Activated gamma-delta T cell (primary cell): ENCODE measurements around the gene RPS6KA2.

Experiments
- DNase-seq: peaks from one replicate; lab custom pipeline; 2025; lab: John Stamatoyannopoulos, UW

Gene RPS6KA2

DNA sequence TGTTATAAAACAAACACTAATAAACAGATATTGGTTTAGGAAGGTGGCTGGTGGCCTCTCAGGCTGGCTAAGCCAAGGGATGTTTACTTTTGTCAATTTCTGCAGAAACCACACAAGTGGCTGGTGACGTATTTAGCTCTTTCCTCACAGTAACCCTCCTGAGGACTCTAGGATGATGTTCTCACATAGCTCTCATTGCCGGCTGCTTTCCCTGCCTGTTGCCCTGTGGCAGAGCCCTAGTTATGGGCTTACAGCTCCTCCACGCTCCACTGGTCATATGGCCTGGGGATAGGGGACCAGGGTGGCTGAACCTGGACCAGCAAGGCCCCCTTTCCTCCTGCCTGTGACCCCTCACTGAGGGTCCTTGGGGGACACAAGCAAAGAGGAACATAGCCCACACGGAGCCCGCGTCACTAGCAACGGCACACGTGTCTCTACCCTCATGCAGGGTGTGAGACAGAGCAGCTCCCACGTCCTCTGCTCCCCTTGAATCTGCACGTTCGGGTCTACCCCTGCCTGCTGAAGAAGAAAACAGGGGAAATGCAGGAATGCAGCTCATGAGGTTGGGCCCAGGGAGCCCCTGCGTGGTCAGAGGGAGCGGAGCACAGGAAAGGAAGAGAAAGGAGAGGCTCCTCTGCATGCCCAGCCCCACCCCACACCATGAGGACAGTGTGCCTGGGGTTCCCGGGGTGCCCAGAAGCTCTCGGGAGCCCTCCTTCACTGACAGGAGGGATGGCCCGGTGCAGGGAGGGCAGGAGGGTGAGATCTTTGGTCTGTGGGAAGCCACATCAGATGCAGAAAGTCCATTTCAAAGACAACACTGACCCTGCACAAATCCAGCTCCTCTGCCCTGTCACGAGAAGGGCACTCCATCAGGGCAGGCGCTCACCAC lies 54.4 kb downstream of the RPS6KA2 start:
- no peak for DNase-seq

DNA sequence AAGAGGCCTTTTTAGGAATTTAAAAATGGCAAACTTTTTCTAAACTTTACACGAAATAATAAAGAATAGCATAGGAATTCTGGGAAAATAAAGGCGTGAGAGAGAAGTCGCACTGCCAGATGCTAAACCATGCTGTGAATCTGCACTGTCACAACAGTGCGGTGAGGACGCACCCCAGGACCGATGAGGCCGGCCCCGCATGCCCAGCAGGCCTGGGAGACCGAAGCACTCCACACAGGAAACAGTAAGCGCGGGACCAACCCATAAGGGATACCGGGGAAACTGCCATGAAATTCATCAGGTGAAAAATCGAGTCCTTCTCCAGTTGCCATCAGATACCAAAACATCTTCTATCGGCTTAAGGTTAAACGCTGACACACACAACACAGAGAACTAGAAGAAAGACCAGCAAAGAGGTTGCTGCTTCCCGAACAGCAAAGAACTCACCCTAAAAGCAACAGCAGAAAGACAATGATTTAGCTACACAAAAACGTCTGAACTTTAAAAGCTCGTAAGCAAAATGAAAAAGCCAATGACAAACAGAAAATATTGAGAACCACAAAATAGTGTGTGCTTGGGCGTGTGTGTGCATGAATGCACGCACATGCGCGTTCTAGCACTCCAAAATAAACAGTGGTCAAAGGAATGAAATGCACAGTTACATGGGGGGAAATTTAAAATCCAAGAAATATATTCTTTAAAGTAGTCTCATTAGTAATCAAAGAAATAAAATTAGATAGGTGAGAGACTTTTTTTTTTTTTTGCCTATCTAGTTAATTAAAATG lies 55.9 kb downstream of the RPS6KA2 start:
- DNase-seq: no peak

DNA sequence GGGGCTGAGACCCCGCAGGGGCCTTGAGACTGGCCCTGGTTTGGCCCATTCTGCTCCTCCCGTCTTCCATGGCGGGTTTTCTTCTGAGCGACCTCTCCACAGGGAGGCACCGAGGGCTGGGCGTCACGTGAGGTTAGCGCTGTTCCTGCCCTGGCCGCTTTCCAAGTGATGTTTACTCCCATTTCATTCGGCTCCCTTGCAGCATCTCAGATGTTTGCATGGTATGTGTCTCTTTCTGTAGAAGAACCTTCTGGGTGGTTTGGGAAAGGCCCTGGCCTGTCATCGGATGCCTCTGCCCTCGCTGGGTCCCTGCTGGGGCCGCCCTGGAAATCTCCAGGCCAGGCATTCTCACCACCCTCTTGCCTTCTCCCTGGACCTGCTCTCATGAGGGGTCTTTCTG lies 57.8 kb downstream of the RPS6KA2 start:
- no peak for DNase-seq

DNA sequence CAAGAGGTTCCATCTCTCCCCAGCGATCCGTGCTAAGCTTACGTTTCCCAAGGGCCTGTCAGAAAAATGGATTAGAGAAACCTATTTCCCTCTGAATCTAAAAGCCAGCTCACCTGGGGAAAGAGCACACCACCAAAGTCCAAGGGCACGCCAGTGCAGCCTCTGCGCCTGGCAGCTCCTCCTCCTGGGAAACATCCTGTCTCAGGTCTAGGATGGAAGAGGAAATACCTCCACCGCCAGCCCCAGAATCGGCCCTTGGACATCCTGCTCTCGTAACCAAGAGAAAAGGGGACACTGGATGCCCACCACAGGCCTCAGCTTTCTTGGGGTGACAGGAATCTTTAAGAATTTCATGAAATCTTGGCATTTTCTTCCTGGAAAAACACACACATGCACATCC lies 59.2 kb downstream of the RPS6KA2 start:
- DNase-seq: no peak

- DNase-seq: no peak
Observed at GRCh38 chr6:166567107-166567506, 59.9 kb downstream of the RPS6KA2 start.

DNA sequence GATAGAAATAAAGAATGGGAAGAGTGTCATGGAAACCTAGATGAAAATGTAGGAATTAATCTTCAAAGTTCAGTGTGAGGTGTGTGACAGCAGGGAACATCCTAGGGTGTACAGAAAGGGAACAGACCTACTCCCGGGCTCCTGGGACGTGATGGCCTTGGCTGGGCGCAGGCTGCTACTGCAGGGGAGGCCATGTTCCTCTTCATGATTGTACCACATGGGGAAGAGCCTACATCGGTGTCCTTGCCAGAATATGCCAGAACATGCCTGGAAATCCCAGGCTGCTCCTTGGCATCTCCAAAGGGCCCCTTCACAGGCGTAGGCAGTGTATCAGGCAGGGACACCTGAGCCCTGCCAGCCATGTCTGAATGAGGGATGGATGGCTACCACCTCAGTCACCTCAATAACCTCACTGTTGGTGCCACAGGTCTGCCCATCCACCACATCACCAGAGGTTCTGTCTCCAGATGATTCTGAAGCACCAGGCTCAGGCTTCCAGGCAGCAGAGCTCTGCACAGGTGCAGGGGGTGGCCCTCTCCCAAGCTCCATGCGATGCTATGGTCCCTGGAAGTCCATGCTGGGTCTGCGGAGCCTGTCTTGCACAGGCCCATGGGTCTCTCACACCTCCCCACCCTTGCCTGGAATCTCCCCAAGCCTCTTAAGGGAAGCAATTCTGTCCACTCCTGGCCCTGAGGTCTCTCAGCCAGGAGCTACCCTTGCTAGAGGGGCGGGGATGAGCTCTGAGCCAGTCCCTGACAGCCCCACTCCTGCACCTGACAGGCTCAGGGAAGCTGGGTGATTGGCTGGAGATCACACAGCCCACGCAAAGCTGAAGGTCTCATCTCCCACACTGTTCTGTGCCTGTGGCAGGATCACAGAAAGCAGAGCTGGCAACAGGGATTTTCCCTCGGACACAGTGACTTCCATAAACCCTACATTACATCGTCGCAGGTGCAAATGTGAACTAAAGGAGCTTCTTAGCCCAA lies 60.7 kb downstream of the RPS6KA2 start:
- DNase-seq: no peak

DNA sequence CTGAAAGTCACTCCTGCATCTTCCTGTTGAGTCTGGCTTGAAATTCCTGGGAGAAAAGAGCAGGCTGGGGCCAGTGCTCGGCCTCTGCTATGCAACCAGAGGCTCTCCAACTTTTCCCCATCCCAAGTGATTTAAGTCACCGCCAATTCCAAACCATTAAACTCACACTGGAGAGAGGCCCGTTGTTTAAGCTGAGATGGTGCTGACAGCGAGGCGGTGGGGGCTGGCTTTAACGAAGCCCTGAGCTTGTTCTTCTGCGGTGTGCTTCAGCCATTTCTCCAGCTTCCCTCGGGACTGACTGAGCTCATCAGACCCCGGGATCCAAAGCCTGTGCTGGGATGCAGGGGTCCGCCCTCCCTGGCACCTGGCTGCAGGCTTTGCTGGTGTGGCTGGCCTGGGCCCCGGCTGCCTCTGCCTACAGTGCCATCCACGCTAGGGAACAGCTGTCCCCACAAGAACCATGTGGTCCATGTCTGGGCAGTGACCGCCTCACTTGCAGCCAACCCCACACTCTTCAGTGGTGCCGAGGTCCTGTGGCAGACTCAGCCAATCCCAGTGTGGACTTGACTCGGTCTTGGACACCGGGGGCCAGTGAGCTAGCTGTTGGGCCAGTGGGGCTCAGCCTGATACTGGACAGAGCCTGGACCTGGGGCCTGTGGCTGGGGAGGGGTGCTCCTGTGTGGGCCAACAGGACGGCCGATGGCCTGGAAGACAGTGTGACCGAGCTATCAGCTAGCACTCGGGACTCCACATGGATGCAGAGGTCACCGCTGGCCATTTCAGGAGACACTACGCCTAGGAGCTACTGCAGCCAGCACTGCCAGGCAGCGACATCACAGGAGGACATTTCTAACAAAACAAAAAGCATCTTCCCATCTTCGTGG lies 61.7 kb downstream of the RPS6KA2 start:
- no peak for DNase-seq

DNA sequence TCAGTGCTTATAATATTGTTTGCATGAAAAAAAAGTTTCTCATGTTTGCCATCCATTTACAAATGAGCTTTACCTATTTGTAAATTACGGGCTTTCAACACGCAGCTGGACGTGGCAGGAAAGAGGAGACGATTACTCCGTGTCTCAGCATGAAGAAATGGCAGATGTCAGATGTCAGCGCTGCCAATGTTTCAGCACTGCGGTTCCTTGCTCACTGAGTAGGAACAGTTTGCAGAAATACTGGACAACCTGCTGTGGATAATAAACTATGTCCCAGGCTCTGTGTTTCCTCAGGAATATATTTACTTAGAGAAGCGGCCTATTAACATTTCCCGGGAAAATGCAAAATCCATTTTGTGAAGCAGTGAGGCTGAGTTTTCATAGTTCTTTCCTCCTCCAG lies 63.2 kb downstream of the RPS6KA2 start:
- DNase-seq: no peak

- DNase-seq: no peak
Observed at GRCh38 chr6:166563200-166563599, 63.9 kb downstream of the RPS6KA2 start.

- DNase-seq: no peak
Observed at GRCh38 chr6:166562726-166563125, 64.3 kb downstream of the RPS6KA2 start.

GRCh38 chr6:166561771-166562359 lies 65.2 kb downstream of the RPS6KA2 start:
- DNase-seq: no peak

DNA sequence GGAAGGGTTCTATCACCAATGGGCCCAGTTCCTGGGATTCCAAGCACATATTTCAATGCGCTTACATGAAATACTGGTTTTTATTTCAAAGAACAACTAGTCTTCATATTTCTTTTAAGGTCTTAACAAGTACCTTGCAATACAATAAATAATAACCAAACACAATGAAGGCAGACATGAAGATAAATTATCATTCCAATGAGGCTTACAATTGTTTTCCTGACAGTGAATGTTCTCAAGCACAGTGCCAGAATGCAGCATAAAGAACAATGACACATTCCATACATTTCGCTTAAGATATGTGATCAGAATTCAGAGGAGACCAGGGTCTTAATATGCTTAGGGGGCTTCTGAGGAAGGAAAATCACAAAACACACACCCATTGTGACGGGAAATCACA lies 66.8 kb downstream of the RPS6KA2 start:
- DNase-seq: no peak

GRCh38 chr6:166559662-166560061 lies 67.4 kb downstream of the RPS6KA2 start:
- DNase-seq: no peak

- DNase-seq: no peak
Observed at GRCh38 chr6:166559211-166559610, 67.8 kb downstream of the RPS6KA2 start.

DNA sequence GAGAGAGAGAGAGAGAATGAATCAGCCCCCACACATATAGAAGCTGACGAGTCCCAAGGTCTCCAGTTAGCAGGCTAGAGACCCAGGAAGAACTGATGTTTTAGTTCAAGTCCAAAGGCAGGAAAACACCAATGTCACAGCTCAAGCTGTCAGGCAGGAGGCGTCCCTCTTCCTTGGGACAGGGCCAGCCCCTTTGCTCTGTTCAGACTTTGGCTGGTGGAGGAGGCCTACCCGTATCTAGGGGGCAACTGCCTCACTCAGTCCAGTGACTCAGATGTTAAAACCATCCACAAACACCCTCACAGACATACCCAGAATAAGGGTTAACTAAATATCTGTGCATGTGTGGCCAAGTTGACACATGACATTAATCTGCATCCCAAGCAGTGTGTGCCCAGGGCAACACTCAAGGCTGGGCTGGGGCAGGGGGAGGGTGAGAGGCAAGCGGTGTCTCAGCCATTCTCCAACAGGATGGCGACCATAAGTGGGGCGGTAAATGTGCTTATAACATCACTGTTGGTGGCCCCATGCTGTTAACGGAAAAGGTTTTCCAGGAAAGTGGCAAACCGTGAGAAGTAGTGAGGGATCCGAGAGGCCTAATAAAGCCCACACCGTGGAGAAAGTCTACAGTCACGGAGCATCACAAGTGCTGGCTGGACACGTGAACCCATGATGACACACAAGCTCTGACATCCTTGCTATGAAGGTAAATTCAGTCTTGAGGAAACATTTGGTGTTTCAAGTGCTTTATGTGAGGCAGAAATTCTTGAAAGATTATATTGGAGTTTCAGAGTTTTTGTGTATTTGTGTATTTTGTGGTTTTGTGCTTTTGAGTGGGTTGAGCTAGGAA lies 68.7 kb downstream of the RPS6KA2 start:
- no peak for DNase-seq

- DNase-seq: no peak
Observed at GRCh38 chr6:166556863-166557322, 70.2 kb downstream of the RPS6KA2 start.

- DNase-seq: no peak
Observed at GRCh38 chr6:166556336-166556735, 70.7 kb downstream of the RPS6KA2 start.

DNA sequence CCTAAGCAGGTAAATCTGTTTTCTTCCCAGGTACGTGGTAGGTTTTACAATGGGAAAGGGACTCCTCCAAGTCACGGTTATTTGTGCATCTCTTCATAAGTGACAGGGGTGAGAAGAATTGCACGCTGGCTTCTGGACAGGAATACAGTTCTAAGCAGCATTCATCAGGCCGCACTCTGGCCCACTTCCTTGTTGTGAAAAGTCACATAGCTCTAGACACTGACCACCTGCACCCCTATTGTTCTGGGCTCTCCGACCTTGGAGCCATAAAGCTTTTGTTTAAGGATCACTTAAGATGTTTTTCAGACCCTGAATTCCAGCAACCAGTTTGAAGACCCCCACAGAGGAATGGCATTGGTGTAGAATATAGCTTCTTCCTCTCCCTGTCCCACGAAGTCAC lies 72.0 kb downstream of the RPS6KA2 start:
- no peak for DNase-seq

DNA sequence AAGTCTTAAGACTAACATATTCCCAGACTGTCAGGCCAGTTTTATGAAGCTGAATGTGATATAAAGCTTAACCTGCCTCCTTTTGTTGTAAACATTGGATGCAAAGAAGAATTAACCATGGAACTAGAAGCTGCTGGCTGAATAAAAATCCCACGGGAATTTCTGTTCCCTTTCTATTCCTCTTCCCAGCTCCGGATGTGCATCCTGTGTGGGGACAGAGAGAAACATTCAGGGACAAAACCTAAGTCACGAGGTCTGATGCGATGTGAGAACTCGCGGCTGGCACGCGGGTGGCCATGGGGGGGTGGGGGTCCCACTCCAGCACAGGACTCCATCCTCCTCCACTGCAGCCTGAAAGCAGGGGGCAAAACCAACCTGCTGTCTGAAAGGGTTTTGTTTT lies 72.7 kb downstream of the RPS6KA2 start:
- DNase-seq: no peak
